GM23338 (cell line): ENCODE data around the gene SUPT3H. TPM values are rescaled to one million over a fixed set of nuclear protein-coding genes. Genes with fewer than 3 reads are reported as not detected.

Source experiments
- ATAC-seq: fragments of 200-7000 bp; cut with Tn5 transposase; 3 replicates; pipeline ENCODE4 v1.9.1; 2020
- DNase-seq: peaks from one replicate; pipeline ENCODE4 v3.0.0-alpha.2; 2015; ENCODE audit warnings: low spot score
- H2AFZ ChIP-seq: fragments of 200-600 bp; sonication (generic); 2 replicates; pipeline ENCODE4 v1.8.0; 2016; ENCODE audit warnings: antibody characterized with exemption, mild to moderate bottlenecking, moderate library complexity
- H3F3A ChIP-seq: fragments of 200-600 bp; sonication (generic); replicated peaks from 2 replicates; pipeline ENCODE4 v1.8.0; 2017; ENCODE audit warnings: antibody characterized with exemption, mixed run types, low read depth
- H3K27ac ChIP-seq: fragments of 200-600 bp; sonication (generic); 2 replicates; pipeline ENCODE4 v1.6.1; 2016; ENCODE audit warnings: low read depth
- H3K27me3 ChIP-seq: fragments of 200-600 bp; sonication (generic); 2 replicates; pipeline ENCODE4 v1.8.0; 2016; ENCODE audit warnings: mild to moderate bottlenecking, mixed run types, moderate library complexity; ENCODE audit not compliant: insufficient read depth
- H3K36me3 ChIP-seq: fragments of 200-600 bp; sonication (generic); 2 replicates; pipeline ENCODE4 v1.8.0; 2016; ENCODE audit warnings: mild to moderate bottlenecking; ENCODE audit not compliant: insufficient read depth
- H3K4me1 ChIP-seq: fragments of 200-600 bp; sonication (generic); 2 replicates; pipeline ENCODE4 v1.8.0; 2016; ENCODE audit warnings: mild to moderate bottlenecking, moderate library complexity; ENCODE audit not compliant: insufficient read depth
- H3K4me2 ChIP-seq: fragments of 200-600 bp; sonication (generic); 2 replicates; pipeline ENCODE4 v1.7.1; 2017; ENCODE audit warnings: mixed run types
- H3K4me3 ChIP-seq: fragments of 200-600 bp; sonication (generic); 2 replicates; pipeline ENCODE4 v1.6.1; 2016; ENCODE audit warnings: mixed run types
- H3K79me2 ChIP-seq: fragments of 200-600 bp; sonication (generic); replicated peaks from 2 replicates; pipeline ENCODE4 v1.8.0; 2017; ENCODE audit warnings: mild to moderate bottlenecking; ENCODE audit not compliant: insufficient read depth
- H3K9me2 ChIP-seq: fragments of 200-600 bp; sonication (generic); 2 replicates; pipeline ENCODE4 v1.8.0; 2017; ENCODE audit not compliant: insufficient read depth
- H4K20me1 ChIP-seq: fragments of 200-600 bp; sonication (generic); replicated peaks from 2 replicates; pipeline ENCODE4 v1.8.0; 2017; ENCODE audit warnings: mild to moderate bottlenecking; ENCODE audit not compliant: insufficient read depth
- H3K27ac Mint-ChIP-seq: 2 replicates; pipeline ENCODE4 v1.8.0; 2020; ENCODE audit warnings: inconsistent platforms, mild to moderate bottlenecking, moderate library complexity, mixed read lengths
- H3K27me3 Mint-ChIP-seq: 3 replicates; pipeline ENCODE4 v1.8.0; 2022; ENCODE audit warnings: low read depth, mild to moderate bottlenecking, moderate library complexity, mixed read lengths, inconsistent platforms; ENCODE audit not compliant: insufficient read depth, poor library complexity
- H3K36me3 Mint-ChIP-seq: 3 replicates; pipeline ENCODE4 v1.8.0; 2021; ENCODE audit warnings: low read depth, mild to moderate bottlenecking, inconsistent platforms, moderate library complexity, mixed read lengths
- H3K4me1 Mint-ChIP-seq: 3 replicates; pipeline ENCODE4 v1.8.0; 2020; ENCODE audit warnings: mild to moderate bottlenecking, inconsistent platforms, mixed read lengths
- H3K4me3 Mint-ChIP-seq: 3 replicates; pipeline ENCODE4 v1.8.0; 2021; ENCODE audit warnings: moderate library complexity, mild to moderate bottlenecking, inconsistent platforms, mixed read lengths
- H3K9me3 Mint-ChIP-seq: 3 replicates; pipeline ENCODE4 v1.8.0; 2020; ENCODE audit warnings: moderate library complexity, mild to moderate bottlenecking, inconsistent platforms, mixed read lengths
- CREB1 ChIP-seq: fragments of 250-450 bp; sonication (Bioruptor Pico); IDR thresholded peaks from 2 replicates; pipeline ENCODE4 v1.5.0; 2020; ENCODE audit warnings: low read depth, mild to moderate bottlenecking, moderate library complexity
- EZH2 ChIP-seq: fragments of 200-600 bp; sonication (generic); IDR thresholded peaks from one replicate; pipeline ENCODE4 v1.8.0; 2017; ENCODE audit warnings: antibody characterized with exemption, mild to moderate bottlenecking, low read depth; ENCODE audit not compliant: unreplicated experiment
- EZH2phosphoT487 ChIP-seq: fragments of 200-600 bp; sonication (generic); IDR thresholded peaks from one replicate; pipeline ENCODE4 v1.8.1; 2018; ENCODE audit warnings: antibody characterized with exemption; ENCODE audit not compliant: unreplicated experiment
- JUNB ChIP-seq: IDR thresholded peaks from one replicate; pipeline ENCODE4 v1.6.1; 2016; ENCODE audit warnings: antibody characterized with exemption; ENCODE audit not compliant: unreplicated experiment
- NANOG ChIP-seq: IDR thresholded peaks from 2 replicates; pipeline ENCODE4 v1.6.1; 2016; ENCODE audit warnings: antibody characterized with exemption, borderline replicate concordance
- POLR2AphosphoS5 ChIP-seq: IDR thresholded peaks from 2 replicates; pipeline ENCODE4 v1.6.1; 2016; ENCODE audit warnings: antibody characterized with exemption, low read depth
- STAT1 ChIP-seq: IDR thresholded peaks from one replicate; pipeline ENCODE4 v1.6.1; 2016; ENCODE audit warnings: antibody characterized with exemption; ENCODE audit not compliant: unreplicated experiment
- ZNF114 ChIP-seq: fragments of 250-450 bp; sonication (Bioruptor Pico); IDR thresholded peaks from 2 replicates; pipeline ENCODE4 v1.5.0; 2020; ENCODE audit warnings: mild to moderate bottlenecking, moderate library complexity
- ZNF331 ChIP-seq: fragments of 250-450 bp; sonication (Bioruptor Pico); IDR thresholded peaks from 2 replicates; pipeline ENCODE4 v1.5.0; 2020; ENCODE audit warnings: low read depth, mild to moderate bottlenecking, moderate library complexity
- polyA plus RNA-seq: library from polyadenylated mRNA; unstranded; fragments of >200 nt; fragmentation: Nextera tagmentation; extraction: Ambion mirVana; gene quantifications from 2 replicates; pipeline ENCODE4 v1.2.1, GENCODE V29; 2016
- total RNA-seq: library from RNA; depleted of rRNA; stranded (reverse); fragments of >200 nt; shearing (Covaris generic); gene quantifications from 2 replicates; pipeline ENCODE4 v1.2.3, GENCODE V29; 2014
- TF ChIP-seq, protein P1 (sequence below), 2 experiments: fragments of 200-600 bp in 1 of 2; sonication (generic) in 1 of 2; conservative IDR thresholded peaks; 2 replicates each; pipeline versions ENCODE4 v1.5.1 to v1.6.1; 2016 to 2017; ENCODE audit warnings: antibody characterized with exemption in 2 of 2, low read depth in 2 of 2, mild to moderate bottlenecking in 2 of 2, moderate library complexity in 1 of 2
- TF ChIP-seq, protein P2 (sequence below): IDR thresholded peaks from one replicate; pipeline ENCODE4 v1.6.1; 2018; ENCODE audit warnings: antibody characterized with exemption; ENCODE audit not compliant: unreplicated experiment
- TF ChIP-seq, protein P3 (sequence below): IDR thresholded peaks from 2 replicates; pipeline ENCODE4 v1.6.1; 2016; ENCODE audit warnings: antibody characterized with exemption
- TF ChIP-seq, protein P4 (sequence below): fragments of 250-450 bp; sonication (Bioruptor Pico); IDR thresholded peaks from 2 replicates; pipeline ENCODE4 v1.5.0; 2020; ENCODE audit warnings: mild to moderate bottlenecking, moderate library complexity

SUPT3H gene
- total and polyA plus RNA-seq, 2 experiments from 2014 or later: 11.4 to 30.1 TPM

DNA sequence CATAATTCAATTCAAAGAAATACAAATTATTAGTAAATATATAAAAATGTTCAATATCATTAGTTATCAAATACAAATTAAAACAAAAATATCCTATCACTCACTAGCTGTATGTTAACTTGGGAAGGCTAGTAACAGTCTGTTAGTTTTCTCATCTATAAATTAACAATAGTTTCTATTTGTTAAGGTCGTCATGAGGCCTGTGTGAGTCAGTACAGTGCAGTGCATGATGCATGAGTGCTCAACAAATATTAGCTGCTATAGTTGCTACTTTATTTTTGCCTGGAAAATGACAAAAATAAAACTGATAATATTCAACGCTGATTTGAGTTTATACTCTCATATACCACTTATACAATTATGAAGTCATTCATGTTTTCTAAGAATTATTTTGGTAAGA lies 451.2 kb downstream of the SUPT3H start:
- DNase-seq (no peak), ATAC-seq (no peak)
- no peaks in the 10 kb centered on the region for H3K36me3 ChIP-seq
- no peak overlapping the region for H3K4me2 ChIP-seq
- TF ChIP-seq, protein P1, sequence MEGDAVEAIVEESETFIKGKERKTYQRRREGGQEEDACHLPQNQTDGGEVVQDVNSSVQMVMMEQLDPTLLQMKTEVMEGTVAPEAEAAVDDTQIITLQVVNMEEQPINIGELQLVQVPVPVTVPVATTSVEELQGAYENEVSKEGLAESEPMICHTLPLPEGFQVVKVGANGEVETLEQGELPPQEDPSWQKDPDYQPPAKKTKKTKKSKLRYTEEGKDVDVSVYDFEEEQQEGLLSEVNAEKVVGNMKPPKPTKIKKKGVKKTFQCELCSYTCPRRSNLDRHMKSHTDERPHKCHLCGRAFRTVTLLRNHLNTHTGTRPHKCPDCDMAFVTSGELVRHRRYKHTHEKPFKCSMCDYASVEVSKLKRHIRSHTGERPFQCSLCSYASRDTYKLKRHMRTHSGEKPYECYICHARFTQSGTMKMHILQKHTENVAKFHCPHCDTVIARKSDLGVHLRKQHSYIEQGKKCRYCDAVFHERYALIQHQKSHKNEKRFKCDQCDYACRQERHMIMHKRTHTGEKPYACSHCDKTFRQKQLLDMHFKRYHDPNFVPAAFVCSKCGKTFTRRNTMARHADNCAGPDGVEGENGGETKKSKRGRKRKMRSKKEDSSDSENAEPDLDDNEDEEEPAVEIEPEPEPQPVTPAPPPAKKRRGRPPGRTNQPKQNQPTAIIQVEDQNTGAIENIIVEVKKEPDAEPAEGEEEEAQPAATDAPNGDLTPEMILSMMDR (conservative IDR thresholded peaks at IDR 0.05; ENCODE audit: low read depth in 2 of 2): no peak
- TF ChIP-seq ZNF114 (CRISPR knock-in tag): no peak
- no peak for TF ChIP-seq POLR2AphosphoS5
- no peak for TF ChIP-seq EZH2
- TF ChIP-seq CREB1 (CRISPR knock-in tag): no peak
- TF ChIP-seq STAT1: no peak
- TF ChIP-seq, protein P2, sequence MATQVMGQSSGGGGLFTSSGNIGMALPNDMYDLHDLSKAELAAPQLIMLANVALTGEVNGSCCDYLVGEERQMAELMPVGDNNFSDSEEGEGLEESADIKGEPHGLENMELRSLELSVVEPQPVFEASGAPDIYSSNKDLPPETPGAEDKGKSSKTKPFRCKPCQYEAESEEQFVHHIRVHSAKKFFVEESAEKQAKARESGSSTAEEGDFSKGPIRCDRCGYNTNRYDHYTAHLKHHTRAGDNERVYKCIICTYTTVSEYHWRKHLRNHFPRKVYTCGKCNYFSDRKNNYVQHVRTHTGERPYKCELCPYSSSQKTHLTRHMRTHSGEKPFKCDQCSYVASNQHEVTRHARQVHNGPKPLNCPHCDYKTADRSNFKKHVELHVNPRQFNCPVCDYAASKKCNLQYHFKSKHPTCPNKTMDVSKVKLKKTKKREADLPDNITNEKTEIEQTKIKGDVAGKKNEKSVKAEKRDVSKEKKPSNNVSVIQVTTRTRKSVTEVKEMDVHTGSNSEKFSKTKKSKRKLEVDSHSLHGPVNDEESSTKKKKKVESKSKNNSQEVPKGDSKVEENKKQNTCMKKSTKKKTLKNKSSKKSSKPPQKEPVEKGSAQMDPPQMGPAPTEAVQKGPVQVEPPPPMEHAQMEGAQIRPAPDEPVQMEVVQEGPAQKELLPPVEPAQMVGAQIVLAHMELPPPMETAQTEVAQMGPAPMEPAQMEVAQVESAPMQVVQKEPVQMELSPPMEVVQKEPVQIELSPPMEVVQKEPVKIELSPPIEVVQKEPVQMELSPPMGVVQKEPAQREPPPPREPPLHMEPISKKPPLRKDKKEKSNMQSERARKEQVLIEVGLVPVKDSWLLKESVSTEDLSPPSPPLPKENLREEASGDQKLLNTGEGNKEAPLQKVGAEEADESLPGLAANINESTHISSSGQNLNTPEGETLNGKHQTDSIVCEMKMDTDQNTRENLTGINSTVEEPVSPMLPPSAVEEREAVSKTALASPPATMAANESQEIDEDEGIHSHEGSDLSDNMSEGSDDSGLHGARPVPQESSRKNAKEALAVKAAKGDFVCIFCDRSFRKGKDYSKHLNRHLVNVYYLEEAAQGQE: no peak
- no peak for TF ChIP-seq ZNF331
- TF ChIP-seq, protein P3, sequence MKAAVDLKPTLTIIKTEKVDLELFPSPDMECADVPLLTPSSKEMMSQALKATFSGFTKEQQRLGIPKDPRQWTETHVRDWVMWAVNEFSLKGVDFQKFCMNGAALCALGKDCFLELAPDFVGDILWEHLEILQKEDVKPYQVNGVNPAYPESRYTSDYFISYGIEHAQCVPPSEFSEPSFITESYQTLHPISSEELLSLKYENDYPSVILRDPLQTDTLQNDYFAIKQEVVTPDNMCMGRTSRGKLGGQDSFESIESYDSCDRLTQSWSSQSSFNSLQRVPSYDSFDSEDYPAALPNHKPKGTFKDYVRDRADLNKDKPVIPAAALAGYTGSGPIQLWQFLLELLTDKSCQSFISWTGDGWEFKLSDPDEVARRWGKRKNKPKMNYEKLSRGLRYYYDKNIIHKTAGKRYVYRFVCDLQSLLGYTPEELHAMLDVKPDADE: no peak
- TF ChIP-seq, protein P4, sequence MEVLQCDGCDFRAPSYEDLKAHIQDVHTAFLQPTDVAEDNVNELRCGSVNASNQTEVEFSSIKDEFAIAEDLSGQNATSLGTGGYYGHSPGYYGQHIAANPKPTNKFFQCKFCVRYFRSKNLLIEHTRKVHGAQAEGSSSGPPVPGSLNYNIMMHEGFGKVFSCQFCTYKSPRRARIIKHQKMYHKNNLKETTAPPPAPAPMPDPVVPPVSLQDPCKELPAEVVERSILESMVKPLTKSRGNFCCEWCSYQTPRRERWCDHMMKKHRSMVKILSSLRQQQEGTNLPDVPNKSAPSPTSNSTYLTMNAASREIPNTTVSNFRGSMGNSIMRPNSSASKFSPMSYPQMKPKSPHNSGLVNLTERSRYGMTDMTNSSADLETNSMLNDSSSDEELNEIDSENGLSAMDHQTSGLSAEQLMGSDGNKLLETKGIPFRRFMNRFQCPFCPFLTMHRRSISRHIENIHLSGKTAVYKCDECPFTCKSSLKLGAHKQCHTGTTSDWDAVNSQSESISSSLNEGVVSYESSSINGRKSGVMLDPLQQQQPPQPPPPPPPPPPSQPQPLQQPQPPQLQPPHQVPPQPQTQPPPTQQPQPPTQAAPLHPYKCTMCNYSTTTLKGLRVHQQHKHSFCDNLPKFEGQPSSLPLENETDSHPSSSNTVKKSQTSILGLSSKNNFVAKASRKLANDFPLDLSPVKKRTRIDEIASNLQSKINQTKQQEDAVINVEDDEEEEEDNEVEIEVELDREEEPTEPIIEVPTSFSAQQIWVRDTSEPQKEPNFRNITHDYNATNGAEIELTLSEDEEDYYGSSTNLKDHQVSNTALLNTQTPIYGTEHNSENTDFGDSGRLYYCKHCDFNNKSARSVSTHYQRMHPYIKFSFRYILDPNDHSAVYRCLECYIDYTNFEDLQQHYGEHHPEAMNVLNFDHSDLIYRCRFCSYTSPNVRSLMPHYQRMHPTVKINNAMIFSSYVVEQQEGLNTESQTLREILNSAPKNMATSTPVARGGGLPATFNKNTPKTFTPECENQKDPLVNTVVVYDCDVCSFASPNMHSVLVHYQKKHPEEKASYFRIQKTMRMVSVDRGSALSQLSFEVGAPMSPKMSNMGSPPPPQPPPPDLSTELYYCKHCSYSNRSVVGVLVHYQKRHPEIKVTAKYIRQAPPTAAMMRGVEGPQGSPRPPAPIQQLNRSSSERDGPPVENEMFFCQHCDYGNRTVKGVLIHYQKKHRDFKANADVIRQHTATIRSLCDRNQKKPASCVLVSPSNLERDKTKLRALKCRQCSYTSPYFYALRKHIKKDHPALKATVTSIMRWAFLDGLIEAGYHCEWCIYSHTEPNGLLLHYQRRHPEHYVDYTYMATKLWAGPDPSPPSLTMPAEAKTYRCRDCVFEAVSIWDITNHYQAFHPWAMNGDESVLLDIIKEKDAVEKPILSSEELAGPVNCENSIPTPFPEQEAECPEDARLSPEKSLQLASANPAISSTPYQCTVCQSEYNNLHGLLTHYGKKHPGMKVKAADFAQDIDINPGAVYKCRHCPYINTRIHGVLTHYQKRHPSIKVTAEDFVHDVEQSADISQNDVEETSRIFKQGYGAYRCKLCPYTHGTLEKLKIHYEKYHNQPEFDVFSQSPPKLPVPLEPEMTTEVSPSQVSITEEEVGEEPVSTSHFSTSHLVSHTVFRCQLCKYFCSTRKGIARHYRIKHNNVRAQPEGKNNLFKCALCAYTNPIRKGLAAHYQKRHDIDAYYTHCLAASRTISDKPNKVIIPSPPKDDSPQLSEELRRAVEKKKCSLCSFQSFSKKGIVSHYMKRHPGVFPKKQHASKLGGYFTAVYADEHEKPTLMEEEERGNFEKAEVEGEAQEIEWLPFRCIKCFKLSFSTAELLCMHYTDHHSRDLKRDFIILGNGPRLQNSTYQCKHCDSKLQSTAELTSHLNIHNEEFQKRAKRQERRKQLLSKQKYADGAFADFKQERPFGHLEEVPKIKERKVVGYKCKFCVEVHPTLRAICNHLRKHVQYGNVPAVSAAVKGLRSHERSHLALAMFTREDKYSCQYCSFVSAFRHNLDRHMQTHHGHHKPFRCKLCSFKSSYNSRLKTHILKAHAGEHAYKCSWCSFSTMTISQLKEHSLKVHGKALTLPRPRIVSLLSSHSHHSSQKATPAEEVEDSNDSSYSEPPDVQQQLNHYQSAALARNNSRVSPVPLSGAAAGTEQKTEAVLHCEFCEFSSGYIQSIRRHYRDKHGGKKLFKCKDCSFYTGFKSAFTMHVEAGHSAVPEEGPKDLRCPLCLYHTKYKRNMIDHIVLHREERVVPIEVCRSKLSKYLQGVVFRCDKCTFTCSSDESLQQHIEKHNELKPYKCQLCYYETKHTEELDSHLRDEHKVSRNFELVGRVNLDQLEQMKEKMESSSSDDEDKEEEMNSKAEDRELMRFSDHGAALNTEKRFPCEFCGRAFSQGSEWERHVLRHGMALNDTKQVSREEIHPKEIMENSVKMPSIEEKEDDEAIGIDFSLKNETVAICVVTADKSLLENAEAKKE (CRISPR knock-in tag): no peak
- TF ChIP-seq EZH2phosphoT487: no peak
- TF ChIP-seq JUNB: no peak
- no peak for TF ChIP-seq NANOG
- H3F3A ChIP-seq: no peaks in the 10 kb centered on the region
- H3K27ac ChIP-seq: no peak overlapping the region
- no peaks in the 10 kb centered on the region for H3K9me3 Mint-ChIP-seq
- H3K4me3 ChIP-seq: no peak overlapping the region
- no peaks in the 10 kb centered on the region for H4K20me1 ChIP-seq
- no peaks in the 10 kb centered on the region for H3K4me1 ChIP-seq
- no peaks in the 10 kb centered on the region for H3K9me2 ChIP-seq
- H3K79me2 ChIP-seq: no peaks in the 10 kb centered on the region
- H3K27me3 ChIP-seq: no peaks in the 10 kb centered on the region
- peaks cover 4% of the 10 kb centered on the region; the same call in 2 of the 3 replicates for H3K4me1 Mint-ChIP-seq
- no peak overlapping the region for H3K4me3 Mint-ChIP-seq
- H3K36me3 Mint-ChIP-seq: no peaks in the 10 kb centered on the region
- H3K27ac Mint-ChIP-seq: no peak overlapping the region
- H3K27me3 Mint-ChIP-seq: no peaks in the 10 kb centered on the region
- no peak overlapping the region for H2AFZ ChIP-seq
